Lower leg skin (tissue), 4 donors: ENCODE data around the gene NT5M. TPM values are rescaled to one million over a fixed set of nuclear protein-coding genes. Genes with fewer than 3 reads are reported as not detected.

ENCODE experiments used
- DNase-seq, 2 donors: peaks; one replicate each; pipeline ENCODE4 v3.0.0-alpha.2; 2019; ENCODE audit warnings: low spot score in 2 of 2
- H3K4me3 ChIP-seq: fragments of 200-600 bp; sonication (generic); 2 replicates; pipeline ENCODE4 v1.5.1; 2017; ENCODE audit warnings: mild to moderate bottlenecking, low read depth; ENCODE audit not compliant: poor library complexity, severe bottlenecking
- CTCF ChIP-seq, 3 donors: fragments of 450-650 bp; IDR thresholded peaks; one replicate each; pipeline ENCODE4 v1.5.1; 2016; ENCODE audit warnings: antibody characterized with exemption in 3 of 3, mild to moderate bottlenecking in 3 of 3, moderate library complexity in 2 of 3
- POLR2A ChIP-seq, 2 donors: fragments of 450-650 bp; IDR thresholded peaks; one replicate each; pipeline ENCODE4 v1.6.1; 2016 to 2017; ENCODE audit warnings: antibody characterized with exemption in 2 of 2, mild to moderate bottlenecking in 1 of 2, moderate library complexity in 1 of 2
- WGBS, 2 donors: methylation state at CpG; one replicate each; pipeline ENCODE4 v1.1.5; 2018; 5-methylcytosine and 5-hydroxymethylcytosine counted together
- intact Hi-C: fragments of 100-400 bp; cut with DNase I; formaldehyde crosslinking; loops from one replicate; pipeline ENCODE4 v1.15.0; 2023; ENCODE audit warnings: low total_unique reads
- total RNA-seq, 4 donors: library from RNA; depleted of rRNA; stranded (reverse); fragments of >200 nt; gene quantifications; one replicate each; pipeline ENCODE4 v1.1.0, GENCODE V29; 2016

The NT5M gene
- total RNA-seq, 4 donors from 2014 or later: 0.53 to 4.5 (median 1.1) TPM

DNA sequence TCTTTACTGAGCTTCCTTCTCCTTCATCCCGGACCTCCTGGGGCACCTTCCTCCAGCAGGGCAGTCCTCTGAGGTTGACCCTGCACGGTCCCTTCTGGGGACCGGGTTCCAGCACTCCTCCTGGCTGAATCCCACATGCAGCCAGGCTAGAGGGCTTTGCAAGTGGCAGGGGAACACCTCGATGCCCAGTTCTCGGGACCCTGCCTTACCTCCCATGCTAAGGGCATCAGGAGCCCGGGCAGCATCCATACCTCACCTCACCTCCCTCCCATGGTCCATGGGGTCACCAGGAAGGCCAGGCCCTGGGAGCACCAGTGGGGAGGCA lies 81.1 kb downstream of the NT5M start:
- intact Hi-C loops: no loop called here
- no peak for DNase-seq
- TF ChIP-seq CTCF (IDR thresholded peaks at IDR 0.05) (no peak), POLR2A (IDR thresholded peaks at IDR 0.05) (no peak)
- 93 to 100% methylated on average over 6 of the region's 6 CpGs for WGBS, 2 donors
- no peak overlapping the region for H3K4me3 ChIP-seq

DNA sequence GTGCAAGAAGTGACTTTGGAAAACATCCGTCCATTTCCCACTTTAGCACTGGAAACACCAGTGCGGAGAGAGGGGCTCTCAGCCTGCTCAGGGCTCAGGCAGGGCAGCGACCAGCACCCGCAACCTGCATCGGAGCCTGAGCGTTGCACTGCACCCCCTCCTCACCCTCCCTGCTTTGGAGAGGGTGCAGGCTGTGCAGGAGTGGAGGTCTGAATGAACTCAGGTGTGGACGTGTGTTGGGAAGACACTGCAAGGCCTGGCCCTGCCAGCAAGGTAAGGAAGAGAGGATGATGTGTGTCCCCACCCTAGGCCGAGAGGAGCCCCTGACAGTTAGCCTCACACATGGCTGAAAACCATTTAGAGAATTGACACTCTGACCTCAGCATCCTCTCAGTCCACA lies 81.8 kb downstream of the NT5M start:
- TF ChIP-seq CTCF (IDR thresholded peaks at IDR 0.05) (no peak), POLR2A (IDR thresholded peaks at IDR 0.05) (no peak)
- intact Hi-C loops: no loop called here
- WGBS, 2 donors: 94 to 96% methylated on average over 8 of the region's 8 CpGs
- no peak overlapping the region for H3K4me3 ChIP-seq
- DNase-seq: no peak

- intact Hi-C loops: no loop called here
- H3K4me3 ChIP-seq: no peak overlapping the region
- TF ChIP-seq CTCF (IDR thresholded peaks at IDR 0.05) (no peak), POLR2A (IDR thresholded peaks at IDR 0.05) (no peak)
- no peak for DNase-seq
- WGBS, 2 donors: 82 to 88% methylated on average over 11 of the region's 11 CpGs
Measured at GRCh38 chr17:17385491-17385890, 82.3 kb downstream of the NT5M start.

DNA sequence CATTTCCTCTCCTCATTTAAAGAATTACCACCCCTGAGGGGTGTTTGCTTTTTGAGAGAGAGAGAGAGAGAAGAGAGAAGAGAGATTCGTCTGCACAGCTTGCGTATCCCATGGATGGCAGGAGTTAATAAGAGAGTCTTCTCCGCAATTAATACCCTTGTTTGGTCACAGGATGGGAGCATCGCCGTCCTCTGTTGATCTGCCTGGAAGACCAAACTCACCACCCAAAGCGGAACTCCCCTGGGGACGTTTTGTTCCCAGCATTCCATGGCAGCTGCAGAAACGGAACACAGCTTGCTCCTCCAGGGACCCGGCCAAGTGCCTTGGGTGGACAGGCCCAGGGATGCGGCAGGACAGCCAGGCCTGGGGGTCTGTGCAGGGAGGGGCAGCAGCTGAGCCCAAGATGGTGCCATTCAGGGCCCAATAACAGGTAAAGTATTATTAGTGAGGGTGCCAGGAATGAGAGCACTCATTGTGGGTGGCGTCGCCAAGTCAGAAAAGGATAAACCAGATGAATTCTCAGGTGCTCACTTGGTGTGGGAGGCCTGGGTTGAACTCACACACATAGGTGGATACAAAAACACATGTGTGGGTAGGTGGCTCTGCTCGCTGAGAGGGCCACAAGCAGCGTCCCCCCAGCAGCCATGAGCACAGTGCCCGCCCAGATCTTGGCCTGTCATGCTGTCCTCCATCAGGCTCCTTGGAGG lies 83.1 kb downstream of the NT5M start:
- WGBS, 2 donors: 79 to 80% methylated on average over 15 of the region's 15 CpGs
- DNase-seq: no peak
- no peak for TF ChIP-seq POLR2A (IDR thresholded peaks at IDR 0.05)
- TF ChIP-seq CTCF (IDR thresholded peaks at IDR 0.05): no peak
- intact Hi-C loops: no loop called here
- no peak overlapping the region for H3K4me3 ChIP-seq

GRCh38 chr17:17387017-17387497 lies 83.9 kb downstream of the NT5M start:
- H3K4me3 ChIP-seq: no peak overlapping the region
- TF ChIP-seq POLR2A (IDR thresholded peaks at IDR 0.05): no peak
- no peak for TF ChIP-seq CTCF (IDR thresholded peaks at IDR 0.05)
- DNase-seq: no peak
- WGBS, 2 donors: 39 to 61% methylated on average over 7 of the region's 7 CpGs
- intact Hi-C loops: no loop called here
